Neural cell (in vitro differentiated cells): ENCODE measurements around the gene ANKS1A. TPM values are rescaled to one million over a fixed set of nuclear protein-coding genes. Genes with fewer than 3 reads are reported as not detected.

ENCODE experiments used
- H2AFZ ChIP-seq: fragments of 200-600, 300-800 bp; sonication (generic), shearing (Covaris generic); 2 replicates; pipeline ENCODE4 v1.6.0; 2014; ENCODE audit warnings: low read depth, mild to moderate bottlenecking, antibody characterized with exemption, low read length, moderate library complexity
- H3F3A ChIP-seq: fragments of 200-600 bp; shearing (Covaris generic); 2 replicates; pipeline ENCODE4 v1.6.1; 2016; ENCODE audit warnings: mild to moderate bottlenecking, moderate library complexity, mixed read lengths, antibody characterized with exemption, low read length; ENCODE audit not compliant: insufficient read depth, poor library complexity, severe bottlenecking
- H3K27ac ChIP-seq: fragments of 200-600, 300-800 bp; sonication (generic), shearing (Covaris generic); 2 replicates; pipeline ENCODE4 v1.5.1; 2014; ENCODE audit warnings: mild to moderate bottlenecking, low read length, moderate library complexity
- H3K27me3 ChIP-seq: fragments of 300-800, 200-600 bp; sonication (generic), shearing (Covaris generic); 2 replicates; pipeline ENCODE4 v1.6.0; 2014; ENCODE audit warnings: mild to moderate bottlenecking, low read depth, low read length, moderate library complexity; ENCODE audit not compliant: insufficient read depth
- H3K36me3 ChIP-seq: fragments of 300-800, 200-600 bp; sonication (generic), shearing (Covaris generic); 2 replicates; pipeline ENCODE4 v1.5.1; 2014; ENCODE audit warnings: mild to moderate bottlenecking, antibody characterized with exemption, low read length, moderate library complexity; ENCODE audit not compliant: insufficient read depth
- H3K4me2 ChIP-seq: fragments of 300-800, 200-600 bp; sonication (generic), shearing (Covaris generic); 2 replicates; pipeline ENCODE4 v1.6.0; 2014; ENCODE audit warnings: mild to moderate bottlenecking, low read length
- H3K4me3 ChIP-seq: fragments of 300-800, 200-600 bp; sonication (generic), shearing (Covaris generic); 2 replicates; pipeline ENCODE4 v1.5.1; 2014; ENCODE audit warnings: mild to moderate bottlenecking, low read length, moderate library complexity
- H3K79me2 ChIP-seq: fragments of 200-600 bp; shearing (Covaris generic); replicated peaks from 2 replicates; pipeline ENCODE4 v1.6.0; 2014; ENCODE audit warnings: mild to moderate bottlenecking, low read length, moderate library complexity; ENCODE audit not compliant: insufficient read depth
- H3K9ac ChIP-seq: fragments of 300-800, 200-600 bp; sonication (generic), shearing (Covaris generic); 2 replicates; pipeline ENCODE4 v1.6.1; 2016; ENCODE audit warnings: mild to moderate bottlenecking, low read length, mixed read lengths
- H3K9me2 ChIP-seq: fragments of 200-600 bp; shearing (Covaris generic); 2 replicates; pipeline ENCODE4 v1.6.1; 2016; ENCODE audit warnings: mild to moderate bottlenecking, low read length, mixed read lengths; ENCODE audit not compliant: insufficient read depth
- H3K9me3 ChIP-seq: fragments of 200-600, 300-800 bp; sonication (generic), shearing (Covaris generic); 2 replicates; pipeline ENCODE4 v1.6.1; 2016; ENCODE audit warnings: mild to moderate bottlenecking, mixed run types, low read length, moderate library complexity, mixed read lengths
- H4K20me1 ChIP-seq: fragments of 200-600 bp; shearing (Covaris generic); 2 replicates; pipeline ENCODE4 v1.6.1; 2016; ENCODE audit warnings: mild to moderate bottlenecking, mixed run types; ENCODE audit not compliant: insufficient read depth
- CTCF ChIP-seq: fragments of 450-650 bp; IDR thresholded peaks from 2 replicates; pipeline ENCODE4 v1.5.1; 2014; ENCODE audit warnings: antibody characterized with exemption, mild to moderate bottlenecking, moderate library complexity; ENCODE audit not compliant: poor library complexity, severe bottlenecking
- EP300 ChIP-seq: fragments of 450-650 bp; conservative IDR thresholded peaks from 2 replicates; pipeline ENCODE4 v1.6.1; 2014; ENCODE audit warnings: antibody characterized with exemption, mild to moderate bottlenecking, moderate library complexity; ENCODE audit not compliant: poor library complexity, severe bottlenecking
- EZH2 ChIP-seq: fragments of 200-600, 300-800 bp; shearing (Covaris generic), sonication (generic); IDR thresholded peaks from 2 replicates; pipeline ENCODE4 v1.6.1; 2014; ENCODE audit warnings: antibody characterized with exemption, low read length, borderline replicate concordance, mild to moderate bottlenecking; ENCODE audit not compliant: insufficient read depth, poor library complexity, severe bottlenecking
- MXI1 ChIP-seq: fragments of 450-650 bp; conservative IDR thresholded peaks from 2 replicates; pipeline ENCODE4 v1.6.1; 2014; ENCODE audit warnings: antibody characterized with exemption, mild to moderate bottlenecking; ENCODE audit not compliant: poor library complexity, severe bottlenecking
- POLR2AphosphoS5 ChIP-seq: IDR thresholded peaks from 2 replicates; pipeline ENCODE4 v1.6.1; 2012
- RAD21 ChIP-seq: fragments of 450-650 bp; conservative IDR thresholded peaks from 2 replicates; pipeline ENCODE4 v1.6.1; 2014; ENCODE audit warnings: antibody characterized with exemption, mild to moderate bottlenecking, moderate library complexity
- REST ChIP-seq: IDR thresholded peaks from 2 replicates; pipeline ENCODE4 v1.6.1; 2012; ENCODE audit warnings: borderline replicate concordance
- SMC3 ChIP-seq: fragments of 450-650 bp; conservative IDR thresholded peaks from 2 replicates; pipeline ENCODE4 v1.6.1; 2014; ENCODE audit warnings: antibody characterized with exemption, mild to moderate bottlenecking, moderate library complexity; ENCODE audit not compliant: poor library complexity
- TAF1 ChIP-seq: IDR thresholded peaks from 2 replicates; pipeline ENCODE4 v1.6.1; 2012; ENCODE audit warnings: low read depth
- polyA plus RNA-seq: library from polyadenylated mRNA; depleted of rRNA; stranded (reverse); fragments of >200 nt; gene quantifications from 2 replicates; pipeline ENCODE4 v1.2.3, GENCODE V29; 2014

The ANKS1A gene
- polyA plus RNA-seq, 1 donor from 2014 or later, result 22.6 TPM

- Histone ChIP-seq H3K27ac (no peak overlapping the region), H3K9me3 (no peaks in the 10 kb centered on the region), H3K4me2 (no peak overlapping the region), H3K4me3 (no peak overlapping the region), H4K20me1 (no peaks in the 10 kb centered on the region), H3K27me3 (no peaks in the 10 kb centered on the region), H3K9me2 (no peaks in the 10 kb centered on the region), H3K79me2 (no peaks in the 10 kb centered on the region), H3K9ac (no peak overlapping the region), H3K36me3 (no peaks in the 10 kb centered on the region), H3F3A (no peaks in the 10 kb centered on the region), H2AFZ (no peak overlapping the region)
- TF ChIP-seq REST (no peak), EP300 (no peak), TAF1 (no peak), MXI1 (no peak), EZH2 (no peak), POLR2AphosphoS5 (no peak), RAD21 (no peak), SMC3 (no peak), CTCF (no peak)
Observed at GRCh38 chr6:35086282-35086632, 197.2 kb downstream of the ANKS1A start.

- no peak overlapping the region for H3K4me2 ChIP-seq
- TF ChIP-seq CTCF, result no peak
- no peak for TF ChIP-seq REST
- TF ChIP-seq RAD21, result no peak
- TF ChIP-seq EZH2, result no peak
- TF ChIP-seq POLR2AphosphoS5, result no peak
- no peak for TF ChIP-seq SMC3
- no peak for TF ChIP-seq TAF1
- TF ChIP-seq EP300, result no peak
- no peak for TF ChIP-seq MXI1
Observed at GRCh38 chr6:35086636-35087360, 197.7 kb downstream of the ANKS1A start.

More at GRCh38 chr6:35086636-35087360, 197.7 kb downstream of the ANKS1A start:
- Histone ChIP-seq H3K36me3 (no peaks in the 10 kb centered on the region), H3K27me3 (no peaks in the 10 kb centered on the region), H3K27ac (no peak overlapping the region), H3F3A (no peaks in the 10 kb centered on the region), H3K4me3 (no peak overlapping the region), H3K9ac (no peak overlapping the region), H3K9me2 (no peaks in the 10 kb centered on the region), H2AFZ (no peak overlapping the region), H3K79me2 (no peaks in the 10 kb centered on the region), H3K9me3 (no peaks in the 10 kb centered on the region), H4K20me1 (no peaks in the 10 kb centered on the region)
